GM21526 (cell line): ENCODE results near the gene SPATA19.

Source experiments
- ATAC-seq: cut with Tn5 transposase; IDR thresholded peaks from one replicate; pipeline ENCODE4 v1.9.1; 2021; ENCODE audit warnings: moderate library complexity; ENCODE audit not compliant: unreplicated experiment, low FRiP score

The SPATA19 gene

DNA sequence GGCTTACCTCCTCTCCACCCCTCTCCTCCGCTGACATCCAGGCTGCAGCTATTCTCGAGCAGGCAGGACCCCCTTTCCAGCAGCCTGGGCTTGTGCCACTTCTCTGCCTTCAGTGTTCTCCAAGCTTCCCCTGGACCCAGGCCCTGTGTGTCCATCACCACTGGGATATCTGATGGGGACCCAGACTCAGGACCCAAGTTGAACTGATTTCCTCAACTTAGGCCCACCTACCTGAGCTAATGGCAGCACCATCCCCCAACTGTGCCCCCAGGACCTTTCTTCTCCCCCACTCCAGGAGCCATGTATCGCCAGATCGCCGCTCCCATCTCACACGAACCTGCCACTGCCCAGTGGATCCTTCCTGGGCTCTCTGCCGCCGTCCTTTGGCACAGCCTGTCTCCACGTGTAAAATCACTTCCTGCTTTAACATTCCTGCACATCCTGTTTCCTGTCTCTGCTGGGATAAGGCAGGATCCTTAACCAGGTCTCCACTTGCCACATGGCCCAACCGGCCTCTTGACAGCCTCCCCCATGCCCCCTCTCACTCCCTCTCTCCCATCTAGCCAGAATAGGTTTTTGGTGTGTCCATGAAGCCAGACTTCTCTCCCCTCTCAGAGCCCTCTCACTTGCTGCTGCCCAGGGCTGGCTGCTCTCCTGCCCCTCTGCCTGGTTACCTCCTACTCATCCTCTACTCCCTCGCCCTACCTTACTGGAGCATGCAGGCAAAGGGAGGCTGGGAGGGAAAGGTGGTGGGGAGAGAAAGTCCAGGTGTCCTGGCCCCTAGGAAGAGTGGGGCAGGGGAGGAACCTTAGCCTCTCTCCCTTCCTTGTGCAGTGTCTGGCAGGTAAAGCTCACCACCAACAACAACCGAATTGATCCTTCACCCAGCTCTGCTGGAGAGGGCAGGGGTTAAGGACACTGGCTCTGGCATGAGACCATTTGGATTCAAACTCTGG is 9.4 kb downstream of the SPATA19 start:
- ATAC-seq = peak; percentile 6

DNA sequence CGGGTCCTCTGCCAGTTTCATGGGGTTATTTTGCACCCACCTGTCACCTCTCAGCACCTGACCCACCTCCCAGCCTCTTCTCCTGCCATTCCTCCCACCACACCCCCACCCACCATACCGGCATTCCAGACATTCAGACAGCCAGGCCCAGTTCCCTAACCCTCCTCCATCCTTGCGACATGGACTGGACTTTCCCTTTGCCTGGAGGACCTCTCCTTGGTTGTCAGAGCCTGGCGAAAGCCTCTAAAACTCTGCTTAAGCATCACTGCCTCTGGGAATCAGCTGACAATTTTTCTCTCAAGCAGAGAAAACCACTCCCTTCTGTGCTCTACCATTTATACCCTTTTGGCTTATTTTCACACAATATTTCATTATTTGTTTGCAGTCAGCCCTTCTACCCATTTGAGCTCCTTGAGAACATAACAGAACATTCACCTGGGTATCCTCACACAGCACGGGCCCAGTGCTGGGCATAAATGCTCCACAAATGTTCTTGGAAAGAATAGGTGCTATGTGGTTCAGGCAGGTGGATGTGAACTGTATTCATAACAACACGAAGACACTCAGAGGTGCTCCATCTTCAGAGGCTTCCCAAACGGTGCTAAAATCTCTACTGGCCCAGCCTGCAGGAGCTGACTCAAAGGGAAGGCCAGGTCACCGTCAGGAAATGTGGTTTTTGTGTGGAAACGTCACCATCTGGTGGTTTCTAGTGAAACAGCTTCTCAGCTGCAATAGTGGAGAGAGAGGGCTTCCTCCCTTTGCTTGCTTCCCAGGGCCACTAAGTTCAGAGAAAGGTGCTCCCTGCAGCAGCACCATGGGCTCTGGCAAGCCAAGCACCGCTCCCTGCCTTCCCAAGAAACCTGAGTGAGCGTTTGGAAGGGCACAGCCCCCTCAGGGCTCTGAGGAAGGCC is 10.4 kb downstream of the SPATA19 start:
- peak; percentile 89 for ATAC-seq

DNA sequence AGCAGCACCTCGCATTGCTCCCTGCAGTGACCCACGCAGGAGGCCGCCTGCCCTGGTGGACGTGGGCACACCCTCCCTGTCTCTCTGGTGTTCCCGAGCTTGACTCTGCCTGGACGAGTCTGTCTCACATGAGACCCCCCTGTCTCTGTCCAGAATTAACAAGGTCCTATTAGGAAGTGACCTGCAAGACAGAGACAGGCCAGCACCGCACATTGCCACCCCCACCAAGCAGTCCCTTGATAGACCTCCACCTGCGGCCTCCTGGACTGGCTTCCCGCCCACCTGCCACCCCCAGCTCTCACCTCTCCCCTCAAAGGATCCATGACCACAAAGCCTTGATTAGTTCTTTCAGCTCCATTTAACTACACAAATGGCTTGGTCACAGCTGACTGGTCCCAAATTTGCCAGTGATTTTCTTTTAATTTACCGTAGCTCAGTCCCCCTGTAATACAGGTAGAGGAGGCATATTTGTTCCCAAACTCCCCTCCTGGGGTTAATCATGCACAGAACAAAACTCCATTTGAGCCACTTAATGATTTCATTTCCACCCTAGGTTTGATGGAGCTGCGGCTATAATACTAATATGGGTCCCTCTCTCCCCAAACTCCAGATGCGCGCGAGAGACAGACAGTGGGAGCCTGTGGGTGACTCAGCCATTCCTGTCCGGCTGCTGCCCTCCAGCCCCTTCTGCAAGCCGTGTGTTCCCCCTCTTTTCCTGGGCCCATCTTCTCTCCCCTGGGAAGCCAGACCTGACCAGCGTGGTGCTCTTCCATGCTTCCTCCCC is 11.2 kb downstream of the SPATA19 start:
- no peak for ATAC-seq

DNA sequence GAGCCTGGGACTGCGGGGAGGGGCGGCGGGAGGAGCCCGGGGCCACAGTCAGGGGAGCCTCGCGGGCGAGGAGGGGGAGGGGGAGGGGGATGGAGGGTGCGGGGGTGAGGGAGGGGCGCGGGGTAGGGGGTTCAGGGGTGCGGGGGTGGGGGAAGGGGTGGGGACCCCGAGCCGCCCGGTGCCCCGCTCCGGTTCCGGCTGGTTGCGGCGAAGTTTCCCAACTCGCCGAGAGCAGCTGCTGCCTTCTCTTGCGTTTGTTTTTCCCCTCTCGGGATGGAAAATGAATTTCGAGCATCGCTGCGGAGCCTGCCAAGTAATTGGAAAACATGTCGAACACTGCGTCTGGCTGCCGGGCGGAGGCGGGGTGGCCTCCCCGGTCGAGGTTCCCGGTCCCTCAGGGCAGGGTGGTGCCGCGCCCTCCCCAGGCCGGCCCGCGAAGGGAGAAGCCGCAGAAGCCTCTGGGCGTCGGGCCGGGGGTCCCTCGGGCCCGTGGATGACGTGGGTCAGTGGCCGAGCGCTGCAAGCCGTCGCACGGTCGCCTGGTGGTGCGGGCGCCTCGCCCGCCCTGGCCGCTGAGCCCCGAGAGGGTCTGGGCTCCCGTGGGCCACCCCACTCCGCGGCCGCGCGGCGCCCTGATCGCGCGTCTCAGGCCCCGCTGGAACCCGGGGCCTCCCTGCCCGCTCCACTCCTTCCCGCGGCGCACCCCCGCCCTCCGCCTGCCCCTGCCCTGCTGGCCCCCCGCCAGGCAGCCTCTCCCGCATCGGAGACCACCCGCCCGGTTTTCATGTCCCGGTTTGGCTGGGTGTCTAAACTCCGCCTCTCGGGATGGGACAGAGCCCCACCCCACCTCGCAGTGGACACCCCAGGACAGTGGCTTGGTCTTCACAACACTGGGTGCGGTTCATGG is 12.1 kb downstream of the SPATA19 start:
- ATAC-seq = no peak

DNA sequence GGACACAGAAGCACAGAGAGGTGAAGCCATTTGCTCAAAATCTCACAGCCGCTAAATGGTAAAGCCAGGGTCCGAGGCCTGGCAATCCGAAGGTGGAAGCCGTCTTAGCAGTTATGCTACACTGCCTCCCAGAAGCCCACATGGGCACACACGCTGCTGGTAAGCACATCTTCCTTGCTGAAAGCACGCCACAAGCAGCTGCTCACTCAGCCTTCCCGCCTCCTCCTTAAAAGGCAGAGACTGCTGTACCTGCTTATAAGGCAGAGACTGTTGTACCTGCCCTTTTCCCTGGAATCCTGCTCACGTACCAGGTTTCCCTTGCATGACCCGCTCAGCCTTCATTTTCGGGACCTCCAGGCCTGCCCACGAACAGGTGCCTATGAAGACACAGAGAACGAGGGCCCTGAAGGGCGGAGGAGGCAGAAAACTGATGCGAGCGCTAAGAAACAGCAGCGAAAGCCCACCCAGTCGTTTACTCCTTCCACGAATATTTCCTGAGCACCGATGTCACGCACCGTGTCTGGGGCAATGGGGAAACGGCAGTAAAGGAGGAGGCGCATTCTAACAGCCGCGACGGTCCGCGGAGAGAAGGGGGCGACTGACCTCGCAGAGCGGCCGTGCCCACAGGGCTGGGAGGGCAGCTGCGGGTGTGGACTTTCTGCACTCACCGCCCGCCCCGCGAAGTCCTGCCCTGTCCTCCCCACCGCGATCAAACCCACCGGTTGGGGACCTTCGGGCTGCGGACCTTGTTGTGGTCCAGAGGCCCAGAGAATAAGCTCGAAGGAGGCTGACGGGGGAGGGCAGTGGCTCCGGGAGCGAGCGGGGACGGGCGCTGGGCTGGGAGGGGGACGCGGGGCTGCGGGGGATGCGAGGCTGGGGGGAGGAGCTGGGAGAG is 13.0 kb downstream of the SPATA19 start:
- no peak for ATAC-seq

DNA sequence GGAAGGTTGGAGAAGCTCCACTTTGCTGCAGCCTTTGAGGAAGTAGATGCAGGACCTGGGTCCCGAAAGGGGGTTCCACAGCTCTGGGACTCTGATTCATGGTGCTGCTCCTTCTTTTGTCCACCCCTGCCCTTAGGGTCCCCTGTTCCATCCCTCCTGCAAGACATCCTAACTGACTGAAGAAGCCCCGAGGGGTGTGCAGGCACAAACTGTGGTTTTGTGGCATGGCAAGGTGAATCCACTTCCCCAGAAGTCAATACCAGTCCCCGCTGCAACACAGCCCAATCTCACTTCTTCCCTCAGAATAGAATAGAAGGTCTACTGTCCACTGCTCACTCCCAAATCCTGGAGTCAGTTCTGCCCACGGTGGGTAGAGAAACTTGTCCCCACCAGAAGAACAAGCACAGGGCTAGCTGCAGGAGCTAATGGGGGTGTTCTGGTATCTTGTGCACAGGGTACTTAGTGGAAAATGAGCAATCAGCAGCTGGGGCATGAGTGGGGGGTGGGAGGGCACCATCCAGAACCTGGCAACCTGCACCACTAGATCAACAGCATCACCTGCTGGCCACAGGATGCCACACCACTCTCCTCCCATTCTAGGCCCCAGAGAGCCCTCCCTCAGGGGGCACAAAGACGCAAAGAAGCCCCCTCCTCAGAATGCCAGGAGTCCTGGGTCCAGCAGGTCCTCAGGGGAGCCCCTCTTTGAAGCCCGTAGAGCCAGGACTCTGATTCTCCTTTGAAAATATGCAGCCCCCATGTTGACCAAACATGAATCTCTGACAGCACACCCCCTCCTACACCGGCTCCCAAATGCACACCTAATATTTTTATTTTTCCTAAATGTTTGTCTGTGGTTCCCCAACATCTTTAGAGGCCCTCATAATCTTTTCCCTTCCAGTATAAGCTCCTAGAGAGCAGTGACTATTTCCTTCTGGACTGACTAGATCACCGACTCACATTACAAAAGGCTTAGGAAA is 14.1 kb downstream of the SPATA19 start:
- no peak for ATAC-seq

DNA sequence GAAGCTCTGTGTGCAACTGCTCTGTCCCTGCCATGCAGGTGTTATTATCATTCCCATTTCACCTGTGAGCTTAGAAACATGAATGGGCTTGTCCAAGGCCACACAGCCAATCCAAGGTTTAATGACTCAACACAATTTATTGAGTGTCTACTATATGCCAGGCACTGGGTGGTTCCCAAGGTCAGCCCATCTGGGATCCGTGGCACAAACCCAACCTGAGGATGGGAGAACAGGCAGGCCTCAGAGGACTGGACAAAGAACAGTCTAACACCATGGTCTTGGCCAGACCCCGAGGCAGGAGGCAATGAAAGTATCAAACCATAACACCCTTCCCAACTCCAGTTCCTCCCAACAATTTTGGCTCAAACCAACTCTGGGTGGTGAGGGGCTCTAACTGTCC is 15.7 kb downstream of the SPATA19 start:
- no peak for ATAC-seq

DNA sequence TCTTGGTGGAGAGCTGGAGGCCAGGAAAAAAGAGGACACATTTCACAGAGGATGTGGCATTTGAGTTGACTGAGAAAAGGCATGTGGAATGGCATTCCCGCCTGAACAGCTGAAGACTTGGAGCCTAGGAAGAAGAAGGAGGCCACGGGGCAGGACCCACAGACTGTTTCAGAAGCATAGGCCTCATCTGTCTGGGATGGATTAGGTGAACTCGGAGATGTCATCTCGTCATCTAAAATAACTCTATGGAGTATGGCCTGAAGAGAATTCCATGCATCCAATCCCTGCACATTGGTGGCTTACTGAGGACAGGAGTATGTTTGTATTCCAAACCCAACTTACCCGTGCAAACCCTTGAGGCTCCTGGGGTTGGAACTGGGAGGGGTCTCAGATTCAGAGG is 16.4 kb downstream of the SPATA19 start:
- ATAC-seq = no peak

DNA sequence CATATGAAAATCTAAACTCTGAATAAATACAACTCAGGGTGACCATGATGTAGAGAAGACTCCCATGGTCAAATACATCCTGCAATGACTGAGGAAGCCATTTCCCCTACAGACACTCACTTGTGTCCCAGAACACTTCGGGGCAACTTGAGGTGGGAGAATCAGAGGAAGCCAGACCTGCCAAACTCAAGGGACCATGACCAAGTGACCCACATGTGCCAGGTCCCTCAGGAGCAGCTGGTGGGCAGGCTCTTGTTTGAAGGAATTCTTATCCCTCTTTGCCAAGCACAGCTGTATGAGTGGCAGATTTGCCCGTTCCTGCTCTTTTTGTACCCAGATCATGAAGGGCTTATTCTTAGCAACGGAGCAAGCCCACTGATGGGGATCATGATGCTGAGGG is 17.8 kb downstream of the SPATA19 start:
- ATAC-seq = no peak

DNA sequence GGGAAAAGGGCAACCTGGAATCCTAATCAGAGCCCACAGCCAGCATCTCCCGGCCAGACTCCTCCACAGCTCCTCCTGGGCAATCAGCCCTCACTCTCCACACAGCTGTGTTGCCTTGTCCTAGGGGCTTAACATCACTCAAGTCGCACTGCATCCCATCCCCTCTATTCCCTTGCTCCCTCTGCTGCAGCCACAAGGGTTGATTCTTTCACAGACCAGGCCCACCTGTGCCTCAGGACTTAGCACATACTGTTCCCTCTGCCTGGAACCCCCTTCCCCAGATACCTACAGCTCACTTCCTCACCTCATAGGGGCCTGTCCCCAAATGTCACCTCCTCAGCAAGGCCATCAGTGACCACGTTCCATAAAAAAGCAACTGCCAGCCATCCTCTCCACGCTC is 18.4 kb downstream of the SPATA19 start:
- ATAC-seq = no peak

DNA sequence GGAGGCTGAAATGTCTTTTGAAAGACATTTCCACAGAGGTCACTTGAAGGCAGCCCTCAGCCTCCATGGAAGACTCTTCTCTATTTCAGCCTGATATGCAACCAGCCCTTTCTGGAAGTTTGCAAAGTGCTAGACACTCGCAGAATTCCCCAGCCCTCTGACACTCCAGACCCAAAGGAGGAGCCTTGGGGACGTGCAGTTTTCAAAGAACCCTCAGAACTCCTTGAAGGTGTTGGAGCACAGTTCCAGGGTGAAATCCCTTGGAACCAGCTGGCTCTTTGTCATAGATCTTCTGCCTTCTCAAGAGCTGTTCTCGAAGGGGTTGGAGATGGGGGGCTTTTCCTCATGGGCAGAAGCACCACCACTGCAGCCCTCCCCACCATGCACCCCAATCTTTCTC is 19.6 kb downstream of the SPATA19 start:
- no peak for ATAC-seq

DNA sequence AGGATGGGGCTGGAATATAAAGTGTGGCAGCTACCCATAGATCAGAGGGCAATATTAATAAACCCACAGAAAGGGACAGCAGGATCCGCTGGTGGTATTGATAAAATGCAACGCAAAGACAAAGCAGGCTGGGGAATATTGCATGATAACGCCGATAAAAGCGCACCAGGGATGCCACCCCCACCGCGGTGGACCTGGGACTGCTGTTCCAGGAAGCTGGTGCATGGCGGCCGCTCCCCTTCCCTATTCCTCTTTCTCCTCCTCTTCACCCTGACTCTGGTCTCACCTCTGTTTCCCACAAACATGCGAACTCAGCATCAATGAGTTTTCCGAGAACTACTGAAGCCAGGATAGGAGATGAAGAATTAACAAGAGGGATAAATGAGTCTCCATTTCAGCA is 20.2 kb downstream of the SPATA19 start:
- ATAC-seq = no peak

DNA sequence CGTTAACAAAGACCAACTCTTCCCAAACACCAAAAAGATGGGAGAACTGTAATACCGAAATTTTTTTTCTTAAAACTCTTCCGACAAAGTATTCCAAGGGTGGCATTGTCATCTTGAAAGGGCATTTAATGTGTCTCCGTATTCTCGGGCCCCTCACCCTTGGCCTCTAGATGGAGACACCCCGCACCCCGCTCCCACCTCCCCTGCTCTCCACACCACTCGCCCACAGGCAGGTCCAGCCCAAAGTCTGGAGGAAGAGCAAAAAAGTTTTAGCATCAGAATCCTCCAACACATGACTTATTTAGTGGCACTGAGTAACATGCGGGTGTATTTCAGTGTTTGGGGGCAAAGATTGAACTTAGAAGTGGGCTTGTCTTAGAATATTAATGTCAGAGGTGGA is 20.7 kb downstream of the SPATA19 start:
- no peak for ATAC-seq

DNA sequence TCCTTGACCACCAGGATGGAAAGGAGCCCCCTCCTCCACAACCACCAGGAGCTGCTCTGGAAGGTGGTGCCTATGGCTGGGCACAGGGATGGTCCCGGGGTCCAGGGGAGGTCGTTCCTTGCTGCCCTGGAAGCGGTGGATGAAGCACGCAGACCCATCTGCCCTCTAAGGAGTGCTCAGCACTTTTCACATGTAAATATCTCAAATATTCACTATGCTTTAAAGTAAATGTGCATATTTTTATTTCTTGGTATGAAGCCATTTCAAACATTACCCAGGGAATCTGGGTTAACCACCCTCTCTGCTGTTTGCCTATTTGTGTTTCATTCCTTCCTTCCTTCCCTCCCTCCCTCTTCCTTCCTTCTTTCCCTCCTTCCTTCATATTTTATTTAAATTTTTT is 21.7 kb downstream of the SPATA19 start:
- ATAC-seq = no peak

DNA sequence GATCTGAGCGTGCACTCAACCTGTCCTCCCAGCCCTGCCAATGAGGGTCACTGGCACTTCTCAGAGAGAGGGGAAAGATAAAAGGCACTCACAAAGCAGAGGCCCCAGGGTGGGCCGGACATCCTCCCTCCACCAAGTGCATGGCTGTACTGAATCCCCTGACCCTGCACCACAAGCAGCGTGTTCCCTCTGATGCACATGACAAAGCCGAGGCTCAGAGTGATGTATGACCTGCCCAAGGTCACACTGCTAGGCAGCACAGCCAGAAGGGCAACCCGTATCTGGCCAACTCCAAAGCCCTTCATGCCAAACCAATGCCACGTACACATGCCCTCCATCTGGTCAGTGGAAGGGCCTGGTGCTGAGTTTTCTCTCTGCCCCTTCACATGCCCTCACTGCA is 22.1 kb downstream of the SPATA19 start:
- no peak for ATAC-seq

DNA sequence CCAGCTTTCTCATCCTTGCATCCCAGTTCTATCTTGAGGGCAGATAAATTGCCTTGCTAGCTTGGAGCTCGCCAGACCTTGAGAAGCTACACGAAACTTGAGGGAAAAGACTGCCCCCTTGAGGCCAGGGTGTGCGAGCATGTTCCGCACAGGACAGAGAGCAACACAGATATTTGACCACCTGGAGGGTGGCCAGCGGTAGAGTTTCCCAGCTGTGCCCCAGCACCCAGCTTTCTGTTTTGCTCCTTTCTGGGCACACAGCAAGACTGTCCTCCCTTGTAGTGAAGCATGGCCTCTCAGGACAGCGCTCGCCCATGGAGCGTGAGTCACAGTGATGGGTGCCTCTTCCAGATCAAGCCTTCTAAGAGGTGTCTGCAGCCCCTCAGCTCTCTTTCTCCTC is 23.5 kb downstream of the SPATA19 start:
- peak; percentile 76 for ATAC-seq

DNA sequence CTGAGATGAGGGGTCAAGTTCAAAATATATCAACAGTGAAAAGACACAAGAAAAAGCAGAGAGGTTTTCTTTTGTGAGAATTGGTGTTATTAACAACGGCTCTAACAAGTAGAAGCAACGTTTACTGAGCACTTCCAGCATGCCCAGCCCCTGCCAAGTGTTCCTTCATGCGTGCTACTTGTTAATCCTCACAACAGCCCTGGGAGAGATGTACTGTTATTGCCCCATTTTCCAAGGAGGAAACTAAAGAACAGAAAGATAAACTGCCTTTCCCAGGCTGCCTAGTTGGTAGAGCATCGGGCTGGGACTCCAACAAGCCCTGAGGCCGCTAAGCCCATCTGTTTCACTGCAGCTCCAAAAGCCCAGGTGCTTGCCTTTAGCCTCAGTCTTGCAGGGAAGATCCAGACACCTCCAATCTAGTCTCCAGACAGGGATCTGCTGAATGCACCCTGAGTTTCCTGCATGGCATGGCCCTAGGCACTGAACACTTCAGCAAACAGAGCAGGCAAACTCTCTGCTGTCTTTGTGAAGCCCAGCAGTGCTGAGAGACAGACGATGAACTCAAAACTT is 25.5 kb downstream of the SPATA19 start:
- no peak for ATAC-seq
